Measurements from ENCODE around the gene EIF4E2. TPM values are rescaled to one million over a fixed set of nuclear protein-coding genes. Genes with fewer than 3 reads are reported as not detected.

The EIF4E2 gene
- total and polyA plus RNA-seq, 2 of the 13 experiments (the other 11 are each of a cell fraction or from before 2014, with no cell fraction given): 25.0 to 101 TPM

- TF ChIP-seq ELK4 (CRISPR knock-in tag; IDR thresholded peaks at IDR 0.05; ENCODE audit: borderline replicate concordance) (no peak; the same call in none of the 2 replicates), ZBTB46 (CRISPR knock-in tag; IDR thresholded peaks at IDR 0.05; ENCODE audit: borderline replicate concordance) (peak; percentile 24; the same call in 1 of the 2 replicates), GTF2F1 (IDR thresholded peaks at IDR 0.05; ENCODE audit: low read length) (peak; percentile 83), NCOA2 (CRISPR knock-in tag; IDR thresholded peaks at IDR 0.05) (peak; percentile 82; the same call in 1 of the 2 replicates), KLF15 (CRISPR knock-in tag; IDR thresholded peaks at IDR 0.05; ENCODE audit: borderline replicate concordance) (peak; percentile 93; the same call in 1 of the 2 replicates), ZNF83 (CRISPR knock-in tag; IDR thresholded peaks at IDR 0.05; ENCODE audit: borderline replicate concordance) (peak; percentile 95), ZNF331 (CRISPR knock-in tag; IDR thresholded peaks at IDR 0.05) (peak; percentile 93), YEATS4 (CRISPR knock-in tag; IDR thresholded peaks at IDR 0.05; ENCODE audit: borderline replicate concordance) (peak; percentile 99), KMT2B (CRISPR knock-in tag; IDR thresholded peaks at IDR 0.05) (peak; percentile 98), U2AF2 (IDR thresholded peaks at IDR 0.05; ENCODE audit: low read depth, low read length) (no peak), HDAC1 (CRISPR knock-in tag; IDR thresholded peaks at IDR 0.05) (peak; percentile 97), SMARCE1 (IDR thresholded peaks at IDR 0.05; ENCODE audit: borderline replicate concordance) (no peak), MTA1 (CRISPR knock-in tag; IDR thresholded peaks at IDR 0.05; ENCODE audit: borderline replicate concordance) (peak; percentile 93), ZBTB1 (CRISPR knock-in tag; IDR thresholded peaks at IDR 0.05; ENCODE audit: borderline replicate concordance) (no peak), ERF (CRISPR knock-in tag; IDR thresholded peaks at IDR 0.05) (peak; percentile 100), ZNF563 (CRISPR knock-in tag; IDR thresholded peaks at IDR 0.05) (peak; percentile 100), GTF3A (CRISPR knock-in tag; conservative IDR thresholded peaks at IDR 0.05) (peak; percentile 87; the same call in 1 of the 2 replicates), ZNF562 (CRISPR knock-in tag; IDR thresholded peaks at IDR 0.05; ENCODE audit: borderline replicate concordance) (peak; percentile 76), ZNF687 (CRISPR knock-in tag; IDR thresholded peaks at IDR 0.05) (peak; percentile 100), CENPBD1 (CRISPR knock-in tag; IDR thresholded peaks at IDR 0.05; ENCODE audit: borderline replicate concordance, low read depth) (peak; percentile 98)
These were observed at the start of gene EIF4E2, which contains the start of gene TIGD1 (continued) for GRCh38 chr2:232550354-232551249.

Data from HepG2 (cell line).